ENCODE measurements around the gene SRGAP1. TPM values are rescaled to one million over a fixed set of nuclear protein-coding genes. Genes with fewer than 3 reads are reported as not detected.

Gene SRGAP1
- total RNA-seq, 1 experiment from 2014 or later, result 26.8 TPM

GRCh38 chr12:64193931-64194330 lies 349.4 kb downstream of the SRGAP1 start:
- Histone ChIP-seq H3K27ac (ENCODE audit: low read length) (no peak overlapping the region), H3K4me3 (ENCODE audit: low read depth in 2 of 2, low read length in 2 of 2) (no peak overlapping the region), H3K36me3 (ENCODE audit: control insufficient read depth, insufficient read depth, low read length) (no peaks in the 10 kb centered on the region), H3K9me3 (ENCODE audit: control insufficient read depth, insufficient read depth, low read depth, low read length) (no peaks in the 10 kb centered on the region), H3K27me3 (ENCODE audit: control insufficient read depth, insufficient read depth, low read length) (no peaks in the 10 kb centered on the region), H3K4me1 (ENCODE audit: control insufficient read depth, insufficient read depth, low read length) (no peaks in the 10 kb centered on the region)
- CTCF ChIA-PET, result no interaction called here
- in situ Hi-C loops (cut with HindIII; ENCODE audit: low pct_unique_long_range_greater_than_20kb, low sequenced_read_pairs), result no loop called here
- no peak for TF ChIP-seq REST (IDR thresholded peaks at IDR 0.05; ENCODE audit: insufficient read depth in 1 of 2, low read depth in 2 of 2, low read length in 1 of 2)
- no peak for TF ChIP-seq POLR2AphosphoS5 (IDR thresholded peaks at IDR 0.05; ENCODE audit: low read depth, low read length)
- no peak for TF ChIP-seq SIN3A (IDR thresholded peaks at IDR 0.05; ENCODE audit: borderline replicate concordance, insufficient read depth, low read depth, low read length)
- no peak for TF ChIP-seq TCF7L2 (IDR thresholded peaks at IDR 0.05; ENCODE audit: low read depth, low read length)
- TF ChIP-seq CTCF (IDR thresholded peaks at IDR 0.05), result no peak
- DNase-seq (ENCODE audit: low read depth, low spot score) (no peak), ATAC-seq (no peak)
- no TSS peak for BruUV-seq (replicated peaks)
- POLR2A ChIA-PET, result no interaction called here
- intact Hi-C loops (cut with micrococcal nuclease; ENCODE audit: unreplicated experiment), result no loop called here

GRCh38 chr12:64194333-64195149 lies 350.0 kb downstream of the SRGAP1 start:
- POLR2A ChIA-PET, result no interaction called here
- in situ Hi-C loops (cut with HindIII; ENCODE audit: low pct_unique_long_range_greater_than_20kb, low sequenced_read_pairs), result no loop called here
- no peaks in the 10 kb centered on the region for H3K9me3 ChIP-seq (ENCODE audit: control insufficient read depth, insufficient read depth, low read depth, low read length)

More at GRCh38 chr12:64194333-64195149, 350.0 kb downstream of the SRGAP1 start:
- CTCF ChIA-PET, result no interaction called here
- ATAC-seq (no peak), DNase-seq (ENCODE audit: low read depth, low spot score) (no peak)
- no TSS peak for BruUV-seq (replicated peaks)
- no peak overlapping the region for H3K4me3 ChIP-seq (ENCODE audit: low read depth in 2 of 2, low read length in 2 of 2)
- no peaks in the 10 kb centered on the region for H3K27me3 ChIP-seq (ENCODE audit: control insufficient read depth, insufficient read depth, low read length)
- no peak overlapping the region for H3K27ac ChIP-seq (ENCODE audit: low read length)
- H3K36me3 ChIP-seq (ENCODE audit: control insufficient read depth, insufficient read depth, low read length), result no peaks in the 10 kb centered on the region
- TF ChIP-seq SIN3A (IDR thresholded peaks at IDR 0.05; ENCODE audit: borderline replicate concordance, insufficient read depth, low read depth, low read length) (no peak), POLR2AphosphoS5 (IDR thresholded peaks at IDR 0.05; ENCODE audit: low read depth, low read length) (no peak), CTCF (IDR thresholded peaks at IDR 0.05) (no peak), REST (IDR thresholded peaks at IDR 0.05; ENCODE audit: insufficient read depth in 1 of 2, low read depth in 2 of 2, low read length in 1 of 2) (no peak), TCF7L2 (IDR thresholded peaks at IDR 0.05; ENCODE audit: low read depth, low read length) (no peak)
- H3K4me1 ChIP-seq (ENCODE audit: control insufficient read depth, insufficient read depth, low read length), result no peaks in the 10 kb centered on the region
- intact Hi-C loops (cut with micrococcal nuclease; ENCODE audit: unreplicated experiment), result no loop called here
